ENCODE results near the gene PTPN12.
"Not testable (repeated sequence)": the region's sequence is repeated elsewhere in the genome, so short reads cannot be mapped to it uniquely, and the experiment has no call there.

Gene PTPN12

DNA sequence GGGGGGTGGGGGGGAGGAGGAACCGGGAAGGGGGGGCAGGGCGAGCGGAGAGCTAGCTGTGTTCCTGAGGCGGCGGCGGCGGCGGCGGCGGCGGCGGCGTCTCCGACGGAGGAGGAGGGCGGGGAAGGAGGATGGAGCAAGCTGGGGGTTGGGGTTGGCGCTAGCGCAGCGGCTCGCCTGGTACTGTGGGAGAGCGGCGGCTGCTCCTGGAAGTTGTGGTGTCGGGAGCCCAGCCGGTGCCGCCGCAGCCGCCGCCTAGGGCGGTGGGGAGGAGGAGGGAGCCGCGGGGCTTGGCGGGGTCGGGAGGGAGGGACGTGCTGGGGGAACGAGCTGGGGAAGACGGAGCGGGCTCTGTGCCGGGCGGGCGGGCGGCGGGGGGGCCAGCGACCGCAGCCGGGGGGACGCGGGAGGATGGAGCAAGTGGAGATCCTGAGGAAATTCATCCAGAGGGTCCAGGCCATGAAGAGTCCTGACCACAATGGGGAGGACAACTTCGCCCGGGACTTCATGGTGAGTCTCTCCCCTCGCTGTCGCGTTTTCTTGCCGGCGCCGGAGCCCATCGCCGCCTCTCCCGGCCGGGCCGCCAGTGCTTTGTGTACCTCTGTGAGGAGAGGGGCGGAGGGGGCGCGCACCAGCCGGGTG is at the start of gene PTPN12:
TSS of gene PTPN12 (plus strand) at position 160 of the 642 bp plus-strand sequence. CDS start at position 412, 252 bp downstream.
- no peak for DNase-seq

DNA sequence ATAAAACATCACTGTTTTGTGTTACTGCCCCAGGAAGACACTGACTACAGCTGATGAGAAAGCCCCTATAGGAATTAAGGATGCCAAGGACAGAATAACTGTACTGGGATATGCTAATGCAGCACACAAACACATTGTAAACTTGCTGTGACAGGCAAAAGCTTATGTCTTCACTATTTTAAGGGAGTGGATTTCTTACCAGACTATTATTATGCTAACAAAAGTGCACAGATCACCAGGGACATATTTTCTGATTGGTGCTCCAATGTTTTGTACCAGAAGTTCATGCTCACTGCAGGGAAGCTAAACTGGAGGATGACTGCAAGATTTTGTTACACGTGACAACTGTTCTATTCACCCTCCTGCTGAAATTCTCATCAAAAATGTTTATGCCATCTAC is 48.1 kb upstream of the PTPN12 start:
- DNase-seq, result no peak

DNA sequence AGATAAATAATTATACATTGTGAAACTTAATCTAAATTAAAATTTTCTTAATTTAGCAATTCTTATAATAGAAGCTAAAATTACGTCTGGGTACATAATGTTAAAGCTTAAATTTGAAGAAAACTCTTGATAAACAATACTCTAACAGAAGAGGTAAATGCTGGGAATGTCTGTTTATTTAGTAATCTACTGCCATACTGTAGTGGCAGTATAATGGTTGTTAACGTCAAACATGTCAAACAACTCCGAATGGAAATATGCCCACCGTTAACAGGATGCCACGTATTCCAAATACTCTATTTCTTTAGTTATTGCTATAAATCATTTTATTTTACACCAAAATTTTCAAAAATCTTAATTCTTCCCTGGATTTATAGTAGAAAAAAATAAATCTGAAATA is 40.0 kb upstream of the PTPN12 start:
- DNase-seq, result no peak

DNA sequence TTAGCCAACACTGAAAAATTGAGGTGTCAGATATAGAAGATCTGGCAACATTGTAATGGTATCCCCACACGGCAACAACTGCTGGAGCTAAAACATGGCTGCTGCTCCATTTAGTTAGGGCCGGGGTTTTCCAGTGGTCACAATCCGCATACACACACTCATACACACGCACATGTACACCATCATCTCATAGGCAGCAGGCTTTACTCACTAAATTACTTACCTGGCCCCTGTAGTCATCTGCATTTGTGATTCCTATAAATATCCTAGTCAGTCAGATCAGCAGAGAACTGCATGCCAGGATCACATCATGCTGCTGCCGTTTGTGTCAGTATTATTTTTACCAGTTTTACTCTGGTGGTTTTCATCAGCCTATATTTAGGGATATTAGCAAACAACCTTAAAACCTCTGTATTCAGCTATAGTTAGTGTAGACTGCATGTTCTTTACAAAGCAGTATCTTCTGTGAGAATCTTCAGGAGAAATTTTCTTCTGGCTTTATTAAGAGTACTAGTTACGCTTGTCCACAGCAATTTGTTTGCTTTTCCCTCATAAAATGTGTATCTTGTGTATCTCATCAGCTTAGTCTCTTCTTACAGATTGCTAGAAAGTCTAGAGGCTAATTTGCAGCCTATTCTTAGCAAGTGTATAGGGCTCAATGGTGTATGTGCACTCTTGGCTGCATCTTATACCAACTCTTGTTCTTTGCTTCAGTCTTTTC is 38.3 kb upstream of the PTPN12 start:
- no peak for DNase-seq

DNA sequence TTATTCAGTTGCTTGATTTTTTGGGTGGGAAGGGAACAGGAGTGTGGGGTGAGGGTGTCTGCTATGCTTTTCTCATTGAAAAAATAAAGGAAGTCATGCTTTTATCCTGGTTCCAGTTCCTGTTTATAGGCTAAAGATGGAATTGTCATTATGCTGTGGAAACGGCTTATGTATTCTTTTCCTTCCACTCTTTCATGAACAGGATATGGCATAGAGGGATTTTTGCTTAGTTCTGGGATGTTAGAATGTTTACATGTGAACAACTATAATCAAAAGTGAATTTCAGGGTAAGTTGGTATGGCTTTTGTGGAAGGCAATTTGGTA is 35.9 kb upstream of the PTPN12 start:
- no peak for DNase-seq

DNA sequence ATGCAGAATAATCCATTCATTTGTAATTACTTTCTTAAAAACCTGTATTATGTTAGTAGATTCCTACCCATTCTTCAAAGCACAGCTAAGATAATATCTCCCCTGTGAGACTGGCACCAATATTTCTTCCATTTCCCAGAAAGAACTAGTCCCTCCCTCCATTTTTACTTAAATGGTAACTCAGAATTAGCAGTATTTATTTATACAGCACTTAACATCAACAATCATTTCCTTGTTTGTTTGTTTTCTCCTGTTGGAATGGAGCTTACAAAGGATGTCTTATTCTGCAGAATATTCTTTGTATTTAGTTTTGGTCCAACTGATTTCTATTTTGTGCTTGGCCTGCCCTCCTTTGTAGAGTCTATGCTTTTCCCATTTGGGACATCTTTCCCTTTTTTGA is 32.1 kb upstream of the PTPN12 start:
- DNase-seq, result no peak

DNA sequence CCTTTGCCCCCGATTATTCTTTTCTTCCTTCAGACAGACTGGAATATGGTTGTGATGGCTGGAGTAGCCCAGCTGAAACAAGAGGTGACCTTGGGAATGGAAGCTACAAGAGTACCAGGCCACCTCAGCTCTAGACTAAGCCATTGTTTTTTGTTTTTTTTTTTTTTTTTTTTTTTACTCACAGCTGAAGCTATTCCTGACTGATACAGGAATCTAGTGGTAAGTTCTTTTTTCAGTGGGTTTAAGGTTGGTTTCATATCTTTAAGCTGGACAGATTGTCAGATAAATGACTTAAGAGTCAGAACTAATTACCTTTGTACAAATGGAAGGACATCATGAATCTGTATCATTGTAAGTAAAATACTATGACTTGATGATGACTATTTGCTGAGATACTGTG is 30.2 kb upstream of the PTPN12 start:
- no peak for DNase-seq

DNA sequence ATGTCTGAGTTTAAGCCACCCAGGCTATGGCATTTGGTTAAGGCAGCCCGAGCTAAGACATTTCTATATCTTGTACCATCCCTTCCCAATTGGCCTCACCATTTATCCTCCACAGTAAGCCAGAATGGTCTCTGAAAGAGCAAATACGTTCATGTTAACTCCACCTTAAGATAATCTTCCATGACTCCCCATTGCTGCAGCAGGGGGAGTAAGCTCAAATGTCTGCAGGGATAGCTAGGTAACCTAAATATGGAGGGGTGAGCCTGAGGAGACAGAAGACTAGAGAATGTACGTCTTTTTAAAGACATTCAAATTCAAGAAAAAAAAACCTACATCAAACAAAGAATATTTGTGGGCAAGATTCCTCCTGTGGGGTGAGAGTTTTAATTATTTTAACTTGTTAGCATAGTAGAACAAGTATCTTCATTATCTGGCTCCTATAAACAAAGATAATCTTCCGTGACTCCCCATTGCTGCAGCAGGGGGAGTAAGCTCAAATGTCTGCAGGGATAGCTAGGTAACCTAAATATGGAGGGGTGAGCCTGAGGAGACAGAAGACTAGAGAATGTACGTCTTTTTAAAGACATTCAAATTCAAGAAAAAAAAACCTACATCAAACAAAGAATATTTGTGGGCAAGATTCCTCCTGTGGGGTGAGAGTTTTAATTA is 24.0 kb upstream of the PTPN12 start:
- DNase-seq, result not testable (repeated sequence)

DNA sequence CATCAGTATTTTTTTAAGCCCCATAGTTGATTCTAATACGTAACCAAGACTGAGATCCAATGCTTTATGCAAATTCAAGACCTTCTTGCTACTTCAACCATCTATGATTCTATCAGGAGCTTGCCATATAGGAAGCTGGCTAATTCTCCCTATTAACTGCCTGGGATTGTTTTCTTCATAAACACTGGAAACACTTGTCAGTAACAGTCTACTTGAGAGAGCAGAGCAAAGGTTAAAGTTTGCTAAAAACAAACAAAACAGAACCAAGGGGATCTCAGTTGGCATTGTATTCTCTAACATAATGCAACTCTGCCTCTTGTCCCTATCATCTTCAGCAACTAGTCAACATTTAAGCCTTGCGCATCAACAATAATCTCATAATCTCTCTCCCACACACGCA is 21.0 kb upstream of the PTPN12 start:
- DNase-seq, result no peak

DNA sequence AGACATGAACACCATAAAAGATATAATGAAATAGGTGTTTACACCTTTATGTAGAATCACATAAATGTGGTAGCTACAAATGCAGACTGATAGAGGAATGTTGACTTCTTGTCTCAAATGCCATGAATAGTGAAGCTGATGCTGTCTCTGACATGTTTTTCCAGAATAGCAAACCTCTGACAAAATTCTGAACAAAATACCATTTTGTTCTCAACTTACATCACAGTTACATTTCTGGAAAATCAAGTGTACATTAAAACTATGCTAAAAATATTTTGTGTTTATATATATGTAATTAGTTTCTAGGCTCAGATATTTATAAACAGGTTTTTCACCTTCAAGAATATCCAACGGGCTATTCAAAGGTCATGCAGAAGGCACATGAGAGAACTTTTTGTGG is 16.8 kb upstream of the PTPN12 start:
- no peak for DNase-seq

DNA sequence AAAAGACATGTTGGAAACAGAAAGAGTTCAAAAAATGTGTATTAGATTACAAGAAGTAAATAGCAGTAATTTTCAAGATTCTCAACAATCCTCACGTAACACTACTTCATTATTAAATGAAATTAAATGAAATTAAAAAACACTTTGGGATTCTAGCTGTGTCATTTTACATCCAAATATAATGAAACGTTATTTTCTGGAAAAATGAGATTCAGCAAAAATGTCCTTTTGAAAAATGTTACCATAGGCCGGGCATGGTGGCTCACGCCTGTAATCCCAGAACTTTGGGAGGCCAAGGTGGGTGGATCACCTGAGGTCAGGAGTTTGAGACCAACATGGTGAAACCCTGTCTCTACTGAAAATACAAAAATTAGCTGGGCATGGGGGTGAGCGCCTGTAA is 15.6 kb upstream of the PTPN12 start:
- not testable (repeated sequence) for DNase-seq

DNA sequence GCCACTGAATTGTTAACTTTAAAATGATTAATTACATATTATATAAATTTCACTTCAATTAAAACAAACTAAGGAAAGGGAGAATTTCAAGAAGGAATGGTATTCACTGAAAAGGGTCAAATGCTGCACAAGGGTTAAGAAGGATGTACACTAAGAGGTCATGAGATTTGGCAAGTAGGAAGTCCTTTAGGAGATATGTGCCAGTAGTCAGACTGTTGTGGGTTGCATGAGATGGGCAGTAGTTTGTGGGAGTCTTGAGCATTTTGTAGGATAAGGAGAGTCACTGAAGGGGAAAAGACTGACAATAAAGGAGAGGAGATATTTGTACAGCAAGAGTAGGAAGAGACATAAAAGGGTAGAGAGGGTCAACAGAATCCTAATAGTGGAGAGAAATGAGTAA is 12.4 kb upstream of the PTPN12 start:
- DNase-seq, result no peak

DNA sequence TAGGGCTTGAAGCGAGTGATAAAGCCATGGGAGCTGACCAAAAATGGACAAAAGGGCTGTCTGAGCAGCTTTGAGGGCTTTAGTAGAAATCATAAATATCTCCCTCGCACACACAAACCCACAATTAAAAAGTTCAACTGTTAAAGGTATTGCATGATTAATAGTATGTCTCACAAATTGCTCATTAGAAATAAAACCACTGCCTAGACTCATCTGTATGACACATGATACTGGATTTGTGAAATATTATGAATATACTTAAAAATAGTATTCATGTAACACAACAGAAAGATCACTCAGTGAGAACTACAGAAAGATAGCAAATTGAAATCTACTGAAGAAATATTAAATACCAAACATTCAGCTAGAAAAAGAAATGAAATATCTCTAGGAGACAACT is 11.9 kb upstream of the PTPN12 start:
- DNase-seq, result no peak

DNA sequence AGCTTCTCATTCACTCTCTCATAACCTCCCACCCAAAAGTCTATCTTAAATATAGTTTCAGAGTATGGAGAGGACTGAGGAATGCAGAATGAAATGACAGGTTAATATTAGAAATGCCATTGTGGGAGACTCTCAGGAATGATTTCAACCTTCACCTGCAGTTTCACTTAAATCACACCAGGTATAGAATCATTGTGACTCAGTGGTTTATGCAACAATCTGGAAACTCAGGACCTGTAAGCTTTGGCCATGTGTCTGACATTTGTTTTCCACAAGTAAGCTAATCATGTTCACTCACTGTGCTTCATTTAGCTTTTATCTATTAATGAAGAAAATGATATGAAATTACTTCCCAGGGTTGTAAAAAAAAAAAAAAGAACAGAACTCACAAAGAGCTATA is 8.7 kb upstream of the PTPN12 start:
- no peak for DNase-seq

DNA sequence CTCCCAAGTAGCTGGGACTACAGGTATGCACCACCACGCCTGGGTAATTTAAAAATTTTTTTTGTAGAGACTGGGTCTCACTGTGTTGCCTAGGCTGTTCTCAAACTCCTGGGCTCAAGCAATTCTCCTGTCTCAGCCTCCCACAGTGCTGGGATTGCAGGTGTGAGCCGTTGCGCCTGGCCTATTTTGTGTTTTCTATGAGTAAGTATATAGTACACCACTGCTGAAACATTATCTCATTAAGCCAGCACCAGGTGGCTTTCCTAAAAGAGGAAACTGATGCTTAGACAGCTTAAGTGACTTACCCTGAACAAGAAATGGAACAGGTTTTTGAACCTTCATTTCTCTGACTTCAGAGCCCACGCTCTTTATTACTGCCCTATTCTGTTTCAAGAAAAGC is 7.8 kb upstream of the PTPN12 start:
- no peak for DNase-seq

DNA sequence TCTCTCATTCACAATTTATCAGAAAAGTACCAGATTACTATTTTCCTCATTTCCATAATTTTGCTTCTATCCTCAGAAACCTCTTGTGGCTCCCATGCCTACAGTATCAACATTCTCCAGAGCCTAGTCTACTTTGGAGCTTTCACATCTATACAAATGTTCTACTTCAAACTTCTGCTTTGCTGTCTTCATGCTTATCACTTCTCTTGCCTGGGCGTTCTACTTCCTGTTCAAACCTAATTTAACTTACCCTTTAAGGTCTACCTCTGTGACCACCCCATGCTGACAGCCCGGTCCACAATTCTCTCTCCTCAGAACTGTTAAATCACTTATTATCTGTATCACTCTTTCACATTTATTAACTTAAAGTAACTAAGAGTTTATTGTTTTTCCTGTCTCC is 6.1 kb upstream of the PTPN12 start:
- no peak for DNase-seq

DNA sequence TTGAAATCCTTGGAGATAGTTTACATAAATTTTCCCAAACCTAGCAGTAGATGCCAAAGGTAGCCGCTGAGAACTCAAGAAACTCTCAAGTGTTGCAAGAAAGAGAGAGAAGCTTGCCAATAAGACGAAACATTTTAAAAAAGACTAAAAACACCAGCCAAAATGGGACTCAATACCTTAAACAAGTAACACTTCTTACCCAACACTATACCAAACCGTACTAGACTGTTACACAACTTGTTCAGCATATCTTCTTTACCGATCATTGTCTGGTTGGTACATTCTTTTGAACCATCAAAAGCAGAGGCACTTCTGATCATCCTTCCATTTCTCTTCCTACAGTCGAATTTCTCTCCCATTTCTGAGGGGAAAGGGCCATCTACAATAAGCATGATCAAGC is 4.8 kb upstream of the PTPN12 start:
- no peak for DNase-seq

DNA sequence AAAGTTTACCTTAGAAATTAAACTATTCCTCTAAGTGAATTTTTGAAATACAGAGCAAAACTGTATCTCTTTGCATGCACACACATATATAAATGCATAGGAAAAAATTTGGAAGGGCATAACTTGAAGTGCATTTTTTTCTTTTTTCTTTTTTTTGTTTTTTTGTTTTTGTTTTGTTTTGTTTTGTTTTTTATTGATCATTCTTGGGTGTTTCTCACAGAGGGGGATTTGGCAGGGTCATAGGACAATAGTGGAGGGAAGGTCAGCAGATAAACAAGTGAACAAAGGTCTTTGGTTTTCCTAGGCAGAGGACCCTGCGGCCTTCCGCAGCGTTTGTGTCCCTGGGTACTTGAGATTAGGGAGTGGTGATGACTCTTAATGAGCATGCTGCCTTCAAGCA is 4.4 kb upstream of the PTPN12 start:
- DNase-seq, result not testable (repeated sequence)

DNA sequence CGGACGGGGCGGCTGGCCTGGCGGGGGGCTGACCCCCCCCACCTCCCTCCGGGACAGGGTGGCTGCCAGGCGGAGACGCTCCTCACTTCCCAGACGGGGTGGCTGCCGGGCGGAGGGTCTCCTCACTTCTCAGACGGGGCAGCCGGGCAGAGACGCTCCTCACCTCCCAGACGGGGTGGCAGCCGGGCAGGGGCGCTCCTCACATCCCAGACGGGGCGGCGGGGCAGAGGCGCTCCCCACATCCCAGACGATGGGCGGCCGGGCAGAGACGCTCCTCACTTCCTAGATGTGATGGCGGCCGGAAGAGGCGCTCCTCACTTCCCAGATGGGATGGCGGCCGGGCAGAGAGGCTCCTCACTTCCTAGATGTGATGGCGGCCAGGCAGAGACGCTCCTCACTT is 3.0 kb upstream of the PTPN12 start:
- DNase-seq, result not testable (repeated sequence)

DNA sequence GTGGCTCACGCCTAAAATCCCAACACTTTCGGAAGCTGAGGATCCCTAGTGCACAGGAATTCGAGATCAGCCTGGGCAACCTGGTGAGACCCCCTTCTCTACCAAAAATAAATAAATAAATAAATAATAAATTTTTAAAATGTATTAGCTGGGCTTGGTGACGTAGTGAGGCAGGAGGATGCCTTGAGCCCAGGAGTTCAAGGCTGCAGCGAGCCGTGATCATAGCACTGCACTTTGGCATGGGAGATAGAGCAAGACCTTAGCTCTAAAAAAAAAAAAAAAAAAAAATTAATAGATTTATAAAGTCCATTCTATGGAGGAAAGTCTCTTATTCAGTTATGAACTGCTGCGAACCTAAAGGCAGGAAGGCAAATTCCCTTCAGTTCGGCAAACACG is 1.1 kb upstream of the PTPN12 start:
- no peak for DNase-seq

DNA sequence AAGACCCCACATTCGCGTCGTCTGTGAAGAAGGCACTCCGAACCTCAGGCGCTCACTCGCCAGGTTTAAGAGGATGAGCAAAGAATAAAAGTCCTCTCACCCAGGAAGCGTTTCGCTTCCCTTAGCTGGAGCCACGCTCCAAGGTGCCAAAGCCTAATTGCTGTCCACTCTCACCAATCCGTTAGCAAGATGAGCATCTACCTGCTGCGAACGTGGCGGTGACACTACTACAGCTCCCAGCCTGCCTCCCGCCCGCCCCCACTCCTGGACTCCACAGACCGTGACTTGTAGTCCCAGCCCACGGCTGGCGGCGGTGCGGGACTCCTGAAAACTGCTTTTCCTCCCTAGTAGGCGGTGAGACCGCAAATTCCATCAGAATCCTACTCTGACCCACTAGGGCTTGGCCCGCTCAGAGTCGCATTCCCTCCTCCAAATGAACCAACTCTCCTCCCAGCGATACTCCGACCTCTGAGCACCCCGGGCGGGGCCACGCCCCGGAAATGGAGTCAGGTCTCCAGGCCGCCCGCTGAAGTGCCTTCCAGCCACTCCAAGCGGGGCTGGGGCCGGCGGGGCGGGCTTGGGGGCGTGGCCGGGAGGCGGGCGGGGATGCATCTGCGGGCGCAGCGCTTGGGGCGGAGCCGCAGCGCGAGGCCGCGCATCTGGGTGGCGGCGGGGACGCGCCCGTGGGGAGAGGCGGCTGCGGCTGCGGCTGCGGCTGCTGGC is 521 bp upstream of the PTPN12 start:
- DNase-seq, result peak; percentile 79 to 93

DNA sequence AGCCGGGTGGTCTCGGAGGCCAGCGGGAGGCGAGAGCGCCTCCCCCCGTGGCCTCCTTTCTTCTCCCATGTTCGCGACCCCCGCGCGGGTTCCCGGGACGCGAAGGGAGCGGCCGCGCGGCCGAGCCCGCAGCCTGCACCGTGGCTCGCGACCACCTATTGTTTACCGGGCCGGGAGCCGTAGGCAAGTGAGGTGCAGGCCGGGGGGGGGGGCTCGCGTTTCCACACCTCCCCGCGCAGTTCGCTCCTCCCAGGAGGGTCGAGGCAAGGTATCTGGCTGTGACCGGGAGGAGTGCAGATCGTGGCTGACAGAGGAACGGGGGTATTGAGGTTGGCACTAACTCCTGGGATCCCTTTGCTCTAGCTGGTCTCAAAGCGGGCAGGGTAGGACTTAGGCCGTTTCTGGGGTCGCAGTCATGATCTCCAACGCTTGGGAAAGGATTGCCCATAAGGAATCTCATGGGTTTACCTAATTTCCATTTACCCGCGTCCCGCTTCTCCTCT is 734 bp downstream of the PTPN12 start:
- DNase-seq, result no peak
